Peyer's patch (tissue), 4 donors: ENCODE measurements around the gene ALPL.

Source experiments
- CTCF ChIP-seq, 6 experiments: fragments of 450-650 bp in 4 of 6; fragments of 200-600 bp in 2 of 6; sonication (generic) in 1 of 6; IDR thresholded peaks; one replicate each; pipeline ENCODE4 v1.5.1; 2017 to 2019; ENCODE audit warnings: antibody characterized with exemption in 6 of 6, mild to moderate bottlenecking in 3 of 6, moderate library complexity in 1 of 6
- POLR2A ChIP-seq, 2 donors: fragments of 450-650 bp; IDR thresholded peaks; one replicate each; pipeline ENCODE4 v1.5.1; 2017; ENCODE audit warnings: antibody characterized with exemption in 2 of 2, mild to moderate bottlenecking in 2 of 2, moderate library complexity in 2 of 2

- TF ChIP-seq CTCF (IDR thresholded peaks at IDR 0.05): no peak
- TF ChIP-seq POLR2A (IDR thresholded peaks at IDR 0.05): no peak
These were observed 22.0 kb downstream of the ALPL start for GRCh38 chr1:21531241-21531640.
